H9 (cell line): ENCODE data around the gene JARID2. TPM values are rescaled to one million over a fixed set of nuclear protein-coding genes. Genes with fewer than 3 reads are reported as not detected.
A peak's percentile ranks its signal among the peaks of the same experiment; 100 is the strongest.

ENCODE experiments used
- DNase-seq: peaks from one replicate; pipeline ENCODE4 v3.0.0-alpha.2; 2017
- H2AFZ ChIP-seq: one replicate; pipeline ENCODE4 v1.6.1; 2013; ENCODE audit warnings: mild to moderate bottlenecking, low read length, control low read depth, moderate library complexity
- H2AK5ac ChIP-seq: 2 replicates; pipeline ENCODE4 v1.6.1; 2013; ENCODE audit warnings: low read length, control low read depth, mixed read lengths; ENCODE audit not compliant: insufficient read length
- H2BK120ac ChIP-seq: one replicate; pipeline ENCODE4 v1.6.1; 2013; ENCODE audit warnings: low read depth, mild to moderate bottlenecking, low read length, control low read depth, inconsistent platforms; ENCODE audit not compliant: poor library complexity, severe bottlenecking
- H2BK12ac ChIP-seq: 2 replicates; pipeline ENCODE4 v1.6.1; 2013; ENCODE audit warnings: low read length, control low read depth, mixed read lengths, low read depth; ENCODE audit not compliant: insufficient read length
- H2BK15ac ChIP-seq: 2 replicates; pipeline ENCODE4 v1.6.1; 2013; ENCODE audit warnings: low read depth, low read length, control low read depth
- H2BK20ac ChIP-seq: one replicate; pipeline ENCODE4 v1.6.1; 2013; ENCODE audit warnings: low read depth, mild to moderate bottlenecking, low read length, control low read depth, inconsistent platforms; ENCODE audit not compliant: poor library complexity, severe bottlenecking
- H2BK5ac ChIP-seq: 2 replicates; pipeline ENCODE4 v1.6.1; 2013; ENCODE audit warnings: low read length, control low read depth, mixed read lengths; ENCODE audit not compliant: insufficient read length
- H3K14ac ChIP-seq: 2 replicates; pipeline ENCODE4 v1.6.1; 2013; ENCODE audit warnings: low read length, control low read depth; ENCODE audit not compliant: insufficient read depth
- H3K18ac ChIP-seq: 2 replicates; pipeline ENCODE4 v1.6.1; 2013; ENCODE audit warnings: low read depth, mild to moderate bottlenecking, mixed read lengths, low read length, control low read depth; ENCODE audit not compliant: insufficient read length
- H3K23ac ChIP-seq: 2 replicates; pipeline ENCODE4 v1.6.1; 2013; ENCODE audit warnings: low read length, control low read depth, mixed read lengths, low read depth; ENCODE audit not compliant: insufficient read length
- H3K23me2 ChIP-seq: 2 replicates; pipeline ENCODE4 v1.6.1; 2013; ENCODE audit warnings: low read depth, mild to moderate bottlenecking, mixed read lengths, low read length, control low read depth; ENCODE audit not compliant: insufficient read length, poor library complexity, severe bottlenecking
- H3K27ac ChIP-seq: 2 replicates; pipeline ENCODE4 v1.5.1; 2013; ENCODE audit warnings: low read length, control low read depth, mixed read lengths, low read depth; ENCODE audit not compliant: insufficient read length
- H3K27me3 ChIP-seq: 2 replicates; pipeline ENCODE4 v1.6.1; 2013; ENCODE audit warnings: low read length, control low read depth, inconsistent platforms; ENCODE audit not compliant: insufficient read depth
- H3K4ac ChIP-seq: 2 replicates; pipeline ENCODE4 v1.6.1; 2013; ENCODE audit warnings: low read depth, mild to moderate bottlenecking, control low read depth, inconsistent platforms, low read length, moderate library complexity
- H3K4me1 ChIP-seq: 2 replicates; pipeline ENCODE4 v1.6.1; 2013; ENCODE audit warnings: low read length, control low read depth, inconsistent platforms; ENCODE audit not compliant: insufficient read depth
- H3K4me2 ChIP-seq: 2 replicates; pipeline ENCODE4 v1.6.1; 2013; ENCODE audit warnings: low read length, control low read depth, mixed read lengths; ENCODE audit not compliant: insufficient read length, insufficient read depth
- H3K56ac ChIP-seq: 2 replicates; pipeline ENCODE4 v1.6.1; 2013; ENCODE audit warnings: low read depth, mild to moderate bottlenecking, mixed read lengths, low read length, control low read depth; ENCODE audit not compliant: insufficient read length
- H3K79me1 ChIP-seq: 2 replicates; pipeline ENCODE4 v1.6.1; 2013; ENCODE audit warnings: low read depth, mild to moderate bottlenecking, moderate library complexity, low read length, control low read depth, inconsistent platforms; ENCODE audit not compliant: insufficient read depth, poor library complexity, severe bottlenecking
- H3K79me2 ChIP-seq: 2 replicates; pipeline ENCODE4 v1.6.1; 2013; ENCODE audit warnings: low read length, control low read depth, inconsistent platforms; ENCODE audit not compliant: insufficient read depth
- H3K9ac ChIP-seq: 2 replicates; pipeline ENCODE4 v1.6.1; 2013; ENCODE audit warnings: low read length, control low read depth, mixed read lengths; ENCODE audit not compliant: insufficient read length; ENCODE audit errors: extremely low read depth
- H3K9me3 ChIP-seq: one replicate; pipeline ENCODE4 v1.6.1; 2013; ENCODE audit warnings: low read depth, low read length, inconsistent platforms; ENCODE audit not compliant: control insufficient read depth
- H3T11ph ChIP-seq: one replicate; pipeline ENCODE4 v1.6.1; 2013; ENCODE audit warnings: mild to moderate bottlenecking, low read length, control low read depth, inconsistent platforms
- H4K20me1 ChIP-seq: one replicate; pipeline ENCODE4 v1.6.1; 2013; ENCODE audit not compliant: control insufficient read depth, insufficient read length, insufficient read depth
- H4K5ac ChIP-seq: 2 replicates; pipeline ENCODE4 v1.6.1; 2013; ENCODE audit warnings: low read depth, mild to moderate bottlenecking, mixed read lengths, low read length, control low read depth; ENCODE audit not compliant: insufficient read length
- H4K8ac ChIP-seq: replicated peaks from 2 replicates; pipeline ENCODE4 v1.6.1; 2013; ENCODE audit warnings: low read length, control low read depth, mixed read lengths, low read depth; ENCODE audit not compliant: insufficient read length
- H4K91ac ChIP-seq: 2 replicates; pipeline ENCODE4 v1.6.1; 2013; ENCODE audit warnings: low read depth, mild to moderate bottlenecking, moderate library complexity, mixed read lengths, low read length, control low read depth; ENCODE audit not compliant: insufficient read length
- H3K27ac Mint-ChIP-seq, 3 experiments: 2 replicates in 2 of 3; 3 replicates in 1 of 3; pipeline ENCODE4 v1.8.0; 2020 to 2021; ENCODE audit warnings: mixed read lengths in 3 of 3, mild to moderate bottlenecking in 1 of 3, moderate library complexity in 1 of 3
- H3K27me3 Mint-ChIP-seq: 2 replicates; pipeline ENCODE4 v1.8.0; 2021; ENCODE audit warnings: low read depth, mild to moderate bottlenecking, moderate library complexity, mixed read lengths
- H3K36me3 Mint-ChIP-seq, 3 experiments: 2 replicates in 2 of 3; 3 replicates in 1 of 3; pipeline ENCODE4 v1.8.0; 2020 to 2021; ENCODE audit warnings: low read depth in 3 of 3, mixed read lengths in 3 of 3; ENCODE audit not compliant: insufficient read depth in 1 of 3
- H3K4me1 Mint-ChIP-seq, 2 experiments: 2 replicates each; pipeline ENCODE4 v1.8.0; 2020; ENCODE audit warnings: mixed read lengths in 2 of 2
- H3K4me3 Mint-ChIP-seq, 2 experiments: 2 replicates in 1 of 2; 3 replicates in 1 of 2; pipeline ENCODE4 v1.8.0; 2020 to 2021; ENCODE audit warnings: mild to moderate bottlenecking in 2 of 2, mixed read lengths in 2 of 2, moderate library complexity in 1 of 2
- H3K9me3 Mint-ChIP-seq, 2 experiments: 2 replicates in 1 of 2; 3 replicates in 1 of 2; pipeline ENCODE4 v1.8.0; 2020; ENCODE audit warnings: mild to moderate bottlenecking in 2 of 2, mixed read lengths in 2 of 2, moderate library complexity in 1 of 2
- CTCF ChIP-seq: fragments of 200-600 bp; sonication (generic); conservative IDR thresholded peaks from 3 replicates; pipeline ENCODE4 v1.8.0; 2021; ENCODE audit warnings: antibody characterized with exemption, mild to moderate bottlenecking
- WGBS: extraction: QIAGEN DNeasy Blood & Tissue Kit; methylation state at CpG from one replicate; pipeline ENCODE4 v1.1.7; 2013; ENCODE audit warnings: missing lambda C conversion rate, low lambda C conversion rate, mixed read lengths; ENCODE audit not compliant: insufficient read length; ENCODE audit errors: extremely low coverage; 5-methylcytosine and 5-hydroxymethylcytosine counted together
- total RNA-seq: library from RNA; stranded (reverse); gene quantifications from 2 replicates; pipeline ENCODE4 v1.2.1, GENCODE V29; 2021

JARID2 gene
- total RNA-seq, 1 experiment from 2014 or later, result 174 TPM

- Histone ChIP-seq H3K14ac (no peak overlapping the region), H2BK12ac (no peak overlapping the region), H4K91ac (no peak overlapping the region), H2BK5ac (no peak overlapping the region), H3K4ac (no peak overlapping the region), H3K23me2 (no peaks in the 10 kb centered on the region), H3K9me3 (no peaks in the 10 kb centered on the region), H3K9ac (no peak overlapping the region), H2AK5ac (no peak overlapping the region), H2AFZ (no peak overlapping the region), H4K20me1 (no peaks in the 10 kb centered on the region), H3K56ac (no peak overlapping the region), H4K8ac (no peak overlapping the region), H3T11ph (no peak overlapping the region), H3K4me2 (no peak overlapping the region), H3K18ac (no peak overlapping the region), H2BK20ac (no peak overlapping the region), H3K79me1 (peaks cover 6% of the 10 kb centered on the region), H3K27me3 (no peaks in the 10 kb centered on the region), H4K5ac (no peak overlapping the region), H3K27ac (no peak overlapping the region), H3K23ac (no peak overlapping the region), H2BK15ac (no peak overlapping the region), H3K4me1 (no peaks in the 10 kb centered on the region; the same call in 1 of the 2 replicates), H3K79me2 (peaks cover 10% of the 10 kb centered on the region; the same call in 1 of the 2 replicates), H2BK120ac (no peak overlapping the region)
- Mint-ChIP-seq H3K4me1 (peaks cover 28 to 31% of the 10 kb centered on the region in 2 experiments), H3K4me3 (no peak overlapping the region), H3K9me3 (no peaks in the 10 kb centered on the region), H3K27ac (peak overlapping the region in 1 of 3 experiments; percentile 68; a peak in 4 of 7 replicates), H3K27me3 (peaks cover 1% of the 10 kb centered on the region; the same call in 1 of the 2 replicates), H3K36me3 (peaks cover 79 to 96% (median 94%) of the 10 kb centered on the region in 3 experiments)
- DNase-seq, result no peak
- TF ChIP-seq CTCF, result no peak
- no CpG with 5 or more reads among the region's 13 CpGs for WGBS
These were observed 263.6 kb downstream of the JARID2 start for GRCh38 chr6:15509335-15509933.
